HG02588 (cell line): Measurements from ENCODE around the gene SBNO1.
"Not testable (repeated sequence)": the region's sequence is repeated elsewhere in the genome, so short reads cannot be mapped to it uniquely, and the experiment has no call there.

Source experiments
- ATAC-seq: cut with Tn5 transposase; IDR thresholded peaks from one replicate; pipeline ENCODE4 v1.9.1; 2021; ENCODE audit warnings: mild to moderate bottlenecking, moderate library complexity; ENCODE audit not compliant: unreplicated experiment

SBNO1 gene

DNA sequence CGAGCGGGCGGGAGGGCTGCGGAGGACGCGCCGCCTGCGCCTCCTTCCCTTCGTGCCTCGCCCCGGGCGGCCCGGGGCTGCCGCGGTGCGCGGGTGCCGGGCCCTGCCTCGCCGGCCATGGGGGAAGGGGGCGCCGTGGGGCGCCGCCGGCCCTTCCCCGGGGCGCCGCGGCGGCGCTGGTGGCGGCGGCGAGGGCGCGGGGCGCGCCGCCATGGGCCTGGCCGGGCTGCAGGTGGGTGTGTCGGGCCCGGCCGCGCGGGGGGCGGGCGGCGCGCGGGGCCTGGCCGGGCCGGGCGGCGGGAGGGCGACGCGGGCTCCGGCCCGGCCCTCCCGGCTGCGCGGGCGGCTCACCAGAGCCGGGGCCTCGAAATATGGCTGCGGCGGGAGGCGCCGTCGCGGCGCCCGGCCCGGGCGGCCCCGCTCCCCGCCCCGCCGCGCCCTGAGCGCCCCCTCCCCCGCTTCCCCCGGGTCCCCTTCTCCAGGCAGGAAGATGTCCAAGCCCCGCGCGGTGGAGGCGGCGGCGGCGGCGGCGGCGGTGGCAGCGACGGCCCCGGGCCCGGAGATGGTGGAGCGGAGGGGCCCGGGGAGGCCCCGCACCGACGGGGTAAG is 24.4 kb upstream of the SBNO1 start:
- ATAC-seq = no peak

GRCh38 chr12:123388177-123388950 is 23.7 kb upstream of the SBNO1 start:
- peak; percentile 42 for ATAC-seq

DNA sequence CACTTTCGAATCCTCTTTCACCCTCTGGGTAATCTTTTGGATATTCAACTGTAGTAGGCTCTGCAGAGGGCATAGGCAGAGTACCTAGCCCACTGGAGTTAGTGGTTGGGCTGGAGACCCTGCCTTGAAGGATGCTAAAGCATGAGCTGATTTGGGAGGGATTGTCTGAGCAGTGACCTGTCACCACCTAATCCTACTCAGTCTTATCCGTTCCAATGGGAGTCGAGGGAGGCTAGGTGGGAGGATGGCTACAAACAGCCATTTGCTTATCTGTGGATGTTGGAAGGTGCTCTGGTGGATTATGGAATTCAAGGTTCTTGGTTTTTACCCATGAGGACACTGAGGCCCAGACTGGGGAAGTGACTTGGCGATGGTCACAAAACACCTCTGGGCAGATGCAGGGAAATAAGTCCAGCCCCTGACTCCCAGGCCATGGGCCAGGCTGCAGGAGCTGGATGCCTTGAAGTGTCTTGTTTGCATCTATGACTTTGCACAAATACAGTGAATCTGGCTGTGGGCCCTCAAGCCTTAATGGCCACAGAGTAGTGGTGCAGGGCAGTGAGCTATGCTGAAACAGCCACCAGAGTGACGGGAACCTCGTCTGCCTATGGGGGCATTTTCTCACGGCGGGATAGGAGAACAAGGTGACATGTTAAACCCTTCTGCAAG is 23.0 kb upstream of the SBNO1 start:
- ATAC-seq = no peak

- not testable (repeated sequence) for ATAC-seq
These were observed 20.9 kb upstream of the SBNO1 start for GRCh38 chr12:123385536-123385935.

- ATAC-seq = no peak
These were observed 20.3 kb upstream of the SBNO1 start for GRCh38 chr12:123384994-123385376.

- ATAC-seq = no peak
These were observed 19.8 kb upstream of the SBNO1 start for GRCh38 chr12:123384318-123384993.

- ATAC-seq = no peak
These were observed 18.0 kb upstream of the SBNO1 start for GRCh38 chr12:123382684-123383083.

GRCh38 chr12:123379391-123379790 is 14.7 kb upstream of the SBNO1 start:
- no peak for ATAC-seq

DNA sequence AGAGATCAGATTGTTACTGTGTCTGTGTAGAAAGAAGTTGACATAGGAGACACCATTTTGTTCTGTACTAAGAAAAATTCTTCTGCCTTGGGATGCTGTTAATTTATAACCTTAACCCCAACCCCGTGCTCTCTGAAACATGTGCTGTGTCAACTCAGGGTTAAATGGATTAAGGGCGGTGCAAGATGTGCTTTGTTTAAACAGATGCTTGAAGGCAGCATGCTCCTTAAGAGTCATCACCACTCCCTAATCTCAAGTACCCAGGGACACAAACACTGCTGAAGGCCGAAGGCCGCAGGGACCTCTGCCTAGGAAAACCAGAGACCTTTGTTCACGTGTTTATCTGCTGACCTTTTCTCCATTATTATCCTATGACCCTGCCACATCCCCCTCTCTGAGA is 7.8 kb upstream of the SBNO1 start:
- ATAC-seq = not testable (repeated sequence)

GRCh38 chr12:123371667-123372368 is 7.2 kb upstream of the SBNO1 start:
- ATAC-seq = not testable (repeated sequence)

GRCh38 chr12:123369229-123369628 is 4.6 kb upstream of the SBNO1 start:
- no peak for ATAC-seq

DNA sequence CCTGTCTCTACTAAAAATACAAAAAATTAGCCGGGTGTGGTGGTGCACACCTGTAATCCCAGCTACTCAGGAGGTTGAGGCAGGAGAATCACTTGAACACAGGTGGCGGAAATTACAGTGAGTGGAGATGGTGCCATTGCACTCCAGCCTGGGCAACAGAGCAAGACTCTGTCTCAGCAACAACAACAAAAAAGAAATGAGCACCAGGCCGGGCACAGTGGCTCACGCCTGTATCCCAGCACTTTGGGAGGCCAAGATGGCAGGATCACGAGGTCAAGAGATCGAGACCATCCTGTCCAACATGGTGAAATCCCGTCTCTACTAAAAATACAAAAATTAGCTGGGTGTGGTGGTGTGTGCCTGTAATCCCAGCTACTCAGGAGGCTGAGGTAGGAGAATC is 3.8 kb upstream of the SBNO1 start:
- not testable (repeated sequence) for ATAC-seq

- no peak for ATAC-seq
These were observed 2.9 kb upstream of the SBNO1 start for GRCh38 chr12:123367511-123367910.

DNA sequence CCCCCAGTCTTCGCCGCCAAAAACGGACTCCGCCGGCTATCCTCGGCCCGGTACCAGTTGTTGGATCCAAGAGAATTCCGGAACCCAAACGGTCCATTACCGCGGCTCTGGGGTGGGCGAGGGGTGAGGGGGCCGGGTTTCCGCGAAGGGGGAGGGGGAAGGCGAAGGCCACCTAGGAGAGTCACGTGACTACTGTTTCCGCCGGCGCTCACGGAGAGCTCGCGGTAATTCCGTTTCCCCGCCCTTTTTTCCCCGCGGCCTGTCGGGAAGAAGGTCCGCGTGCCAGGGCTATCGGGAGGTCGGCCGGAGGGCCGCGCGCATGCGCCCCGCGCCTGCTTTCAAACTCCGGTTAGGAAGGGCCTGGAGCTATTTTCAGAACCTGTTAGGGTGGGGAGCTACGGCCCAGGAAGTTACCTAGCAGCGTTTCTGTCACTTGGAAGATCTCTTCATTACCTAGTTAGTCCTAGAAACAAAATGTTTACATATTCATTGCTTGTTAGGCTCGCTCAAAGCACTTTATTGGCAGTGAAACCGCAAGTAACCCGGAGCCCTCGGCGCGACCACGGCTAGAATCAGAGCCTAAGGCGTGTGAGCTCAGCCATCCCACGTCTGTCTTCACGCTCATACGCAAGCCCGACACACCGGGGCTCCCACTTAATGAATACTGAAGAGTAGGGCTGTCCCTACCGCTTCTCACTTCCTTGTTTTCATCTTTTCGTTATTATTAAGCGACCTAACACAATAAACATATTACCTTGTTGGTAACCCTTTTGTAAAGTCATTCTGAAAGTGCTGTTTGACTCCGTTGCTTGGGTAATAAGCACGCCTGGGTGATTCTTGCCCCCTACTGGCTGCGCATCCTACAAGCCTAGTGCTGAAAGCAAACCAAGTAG is 624 bp upstream of the SBNO1 start:
- peak; percentile 66 for ATAC-seq

DNA sequence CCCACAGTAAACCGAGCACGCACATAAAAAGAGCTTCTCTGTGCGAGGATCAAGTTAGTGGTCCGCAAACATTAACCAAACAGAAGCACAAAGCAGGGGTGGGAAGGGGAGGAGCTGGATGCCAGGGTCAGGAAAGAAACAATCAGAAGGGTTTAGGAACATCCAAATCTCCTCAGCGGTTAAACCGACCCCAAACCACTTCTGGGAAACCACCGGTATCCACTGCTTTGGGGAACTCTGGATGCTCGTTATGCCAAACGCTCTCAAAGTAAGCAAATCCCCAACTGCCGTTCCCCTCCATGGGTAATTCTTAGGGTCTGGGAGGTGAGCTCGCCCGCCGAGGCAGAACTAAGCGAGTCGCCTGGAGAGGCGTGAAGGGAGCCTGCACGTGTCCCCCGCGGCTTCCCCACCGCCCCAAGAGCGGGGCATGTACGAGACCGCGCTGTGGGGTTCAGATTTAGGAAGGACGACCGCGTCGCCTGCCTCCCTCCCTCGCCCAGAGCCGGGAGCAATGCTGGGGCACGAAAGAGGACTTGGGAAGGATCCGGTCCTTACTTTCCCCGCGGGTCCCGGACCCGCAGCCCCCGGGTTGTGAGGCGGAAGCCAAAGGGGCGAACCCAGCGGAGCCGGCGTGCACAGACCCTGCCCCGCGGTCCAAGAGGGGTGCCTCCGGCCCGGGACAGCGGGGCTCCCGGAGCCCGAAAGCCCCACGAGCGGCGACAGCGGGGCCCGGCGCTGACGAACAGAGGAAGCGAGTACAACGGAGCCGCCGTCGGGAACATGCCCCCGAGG is 711 bp downstream of the SBNO1 start:
- ATAC-seq = peak; percentile 6

DNA sequence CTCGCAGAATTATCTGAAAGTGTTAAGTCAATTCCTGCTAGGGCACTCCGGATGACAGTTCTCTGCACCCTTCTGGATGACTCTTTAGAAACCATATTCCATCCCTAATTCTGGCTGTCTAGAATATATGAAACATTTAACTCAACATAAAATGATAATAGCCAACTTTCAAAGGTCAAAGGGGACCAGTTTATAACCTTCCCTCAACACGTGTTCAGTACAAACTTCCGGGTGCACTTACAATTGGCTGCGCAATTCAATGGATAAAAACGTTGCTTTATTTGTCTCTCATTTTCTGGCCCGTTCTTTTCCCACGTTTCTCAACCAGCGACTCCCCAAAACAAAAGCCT is 1.3 kb downstream of the SBNO1 start:
- no peak for ATAC-seq

DNA sequence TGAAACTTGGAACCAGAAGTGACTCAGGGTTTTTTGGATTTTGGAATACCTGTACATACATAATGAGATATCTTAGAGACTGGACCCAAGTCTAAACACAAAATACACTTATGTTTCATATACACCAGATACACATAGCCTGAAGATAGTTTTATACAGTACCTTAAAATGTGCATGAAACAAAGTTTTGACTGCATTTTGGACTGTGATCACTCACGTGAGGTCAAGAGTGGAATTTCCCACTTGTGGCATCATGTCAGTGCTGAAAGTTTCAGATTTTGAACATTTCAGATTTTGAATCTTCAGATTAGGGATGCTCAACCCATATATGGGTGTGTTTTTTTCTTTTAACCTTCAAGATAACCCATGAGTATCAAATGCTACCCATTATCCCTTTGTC is 6.6 kb downstream of the SBNO1 start:
- ATAC-seq = no peak

- ATAC-seq = no peak
These were observed 8.4 kb downstream of the SBNO1 start for GRCh38 chr12:123356159-123356670.

- ATAC-seq = no peak
These were observed 10.0 kb downstream of the SBNO1 start for GRCh38 chr12:123354600-123354999.
